Activated CD8-positive, alpha-beta T cell treated with anti-CD3 and anti-CD28 coated beads for 36 hours (primary cell): ENCODE measurements around the gene OXSR1. TPM values are rescaled to one million over a fixed set of nuclear protein-coding genes. Genes with fewer than 3 reads are reported as not detected.

Source experiments
- ATAC-seq: fragments of 200-7000 bp; cut with Tn5 transposase; one replicate; pipeline ENCODE4 v1.10.0; 2021; ENCODE audit warnings: mild to moderate bottlenecking, moderate library complexity
- CTCF ChIA-PET: fragments of 350-600 bp; sonication (Branson Sonifier 250); formaldehyde crosslinking; loops from one replicate; lab custom pipeline; 2021; ENCODE audit warnings: antibody characterized with exemption; lab: Charles Lee
- POLR2A ChIA-PET: fragments of 350-600 bp; sonication (Branson Sonifier 250); formaldehyde crosslinking; loops from one replicate; lab custom pipeline; 2021; ENCODE audit warnings: antibody characterized with exemption; lab: Charles Lee
- DNase-seq: peaks from one replicate; pipeline ENCODE4 v3.0.0-alpha.2; 2020
- H3K27ac Mint-ChIP-seq: one replicate; pipeline ENCODE4 v1.8.0; 2021; ENCODE audit warnings: mild to moderate bottlenecking, mixed read lengths
- H3K27me3 Mint-ChIP-seq: one replicate; pipeline ENCODE4 v1.8.0; 2021; ENCODE audit warnings: mixed read lengths
- H3K36me3 Mint-ChIP-seq: one replicate; pipeline ENCODE4 v1.8.0; 2021; ENCODE audit warnings: low read depth, mixed read lengths
- H3K4me1 Mint-ChIP-seq: one replicate; pipeline ENCODE4 v1.8.0; 2021; ENCODE audit warnings: low read depth, mixed read lengths
- H3K4me3 Mint-ChIP-seq: one replicate; pipeline ENCODE4 v1.8.0; 2021; ENCODE audit warnings: mild to moderate bottlenecking, moderate library complexity, mixed read lengths
- H3K9me3 Mint-ChIP-seq: one replicate; pipeline ENCODE4 v1.8.0; 2021; ENCODE audit warnings: mixed read lengths
- intact Hi-C: fragments of 100-400 bp; cut with micrococcal nuclease; formaldehyde crosslinking; loops from one replicate; pipeline ENCODE4 v1.10.0; 2022
- total RNA-seq, 2 experiments: library from RNA; stranded (reverse); gene quantifications; one replicate each; pipeline ENCODE4 v1.2.3, GENCODE V29; 2021
- TF ChIP-seq, protein P1 (sequence below): fragments of 200-600 bp; IDR thresholded peaks from one replicate; pipeline ENCODE4 v1.8.0; 2022; ENCODE audit warnings: antibody characterized with exemption, mild to moderate bottlenecking

The OXSR1 gene
- total RNA-seq, 2 experiments from 2014 or later: 56.5 to 57.9 TPM

DNA sequence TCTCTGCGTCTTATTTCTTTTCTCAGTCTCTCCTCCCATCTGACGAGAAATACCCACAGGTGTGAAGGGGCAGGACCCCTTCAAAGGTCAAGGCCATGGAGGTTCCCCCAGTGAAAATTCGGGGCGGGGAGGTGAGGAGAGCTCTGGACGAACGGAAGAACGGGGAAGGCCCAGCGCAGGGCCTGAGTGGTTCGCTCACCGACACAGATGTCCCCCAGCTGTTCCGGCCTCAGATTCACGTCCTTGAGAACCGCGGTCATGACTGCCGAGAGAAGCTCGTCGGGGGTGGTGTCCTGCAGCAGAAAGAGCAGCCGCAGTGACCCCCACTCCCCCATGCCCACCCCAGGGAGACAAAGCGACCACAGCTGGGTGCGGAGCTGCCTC, 29.0 kb upstream of the OXSR1 start:
- ATAC-seq (no peak), DNase-seq (peak; percentile 49)
- Mint-ChIP-seq H3K27ac (peak overlapping the region; percentile 98), H3K4me1 (peaks cover 58% of the 10 kb centered on the region), H3K27me3 (no peaks in the 10 kb centered on the region), H3K4me3 (peak overlapping the region; percentile 92), H3K36me3 (peaks cover 48% of the 10 kb centered on the region), H3K9me3 (no peaks in the 10 kb centered on the region)
- TF ChIP-seq, protein P1, sequence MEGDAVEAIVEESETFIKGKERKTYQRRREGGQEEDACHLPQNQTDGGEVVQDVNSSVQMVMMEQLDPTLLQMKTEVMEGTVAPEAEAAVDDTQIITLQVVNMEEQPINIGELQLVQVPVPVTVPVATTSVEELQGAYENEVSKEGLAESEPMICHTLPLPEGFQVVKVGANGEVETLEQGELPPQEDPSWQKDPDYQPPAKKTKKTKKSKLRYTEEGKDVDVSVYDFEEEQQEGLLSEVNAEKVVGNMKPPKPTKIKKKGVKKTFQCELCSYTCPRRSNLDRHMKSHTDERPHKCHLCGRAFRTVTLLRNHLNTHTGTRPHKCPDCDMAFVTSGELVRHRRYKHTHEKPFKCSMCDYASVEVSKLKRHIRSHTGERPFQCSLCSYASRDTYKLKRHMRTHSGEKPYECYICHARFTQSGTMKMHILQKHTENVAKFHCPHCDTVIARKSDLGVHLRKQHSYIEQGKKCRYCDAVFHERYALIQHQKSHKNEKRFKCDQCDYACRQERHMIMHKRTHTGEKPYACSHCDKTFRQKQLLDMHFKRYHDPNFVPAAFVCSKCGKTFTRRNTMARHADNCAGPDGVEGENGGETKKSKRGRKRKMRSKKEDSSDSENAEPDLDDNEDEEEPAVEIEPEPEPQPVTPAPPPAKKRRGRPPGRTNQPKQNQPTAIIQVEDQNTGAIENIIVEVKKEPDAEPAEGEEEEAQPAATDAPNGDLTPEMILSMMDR: no peak
- intact Hi-C loops: loop anchor here (2.0 to 10.0 kb wide), 2 partner anchors 28 to 208 kb away; partner anchors contain the start of genes OXSR1 and XYLB
- ChIA-PET POLR2A (interaction anchor here (0.8 to 5.0 kb wide), 6 partner anchors 9 to 319 kb away, joined by 3 to 67 read pairs (median 4); partner anchors contain the start of gene OXSR1), CTCF (interaction anchor here (0.5 to 5.1 kb wide), 8 partner anchors 20 to 211 kb away, joined by 3 to 31 read pairs (median 4); partner anchors contain the start of genes OXSR1 and XYLB)

DNA sequence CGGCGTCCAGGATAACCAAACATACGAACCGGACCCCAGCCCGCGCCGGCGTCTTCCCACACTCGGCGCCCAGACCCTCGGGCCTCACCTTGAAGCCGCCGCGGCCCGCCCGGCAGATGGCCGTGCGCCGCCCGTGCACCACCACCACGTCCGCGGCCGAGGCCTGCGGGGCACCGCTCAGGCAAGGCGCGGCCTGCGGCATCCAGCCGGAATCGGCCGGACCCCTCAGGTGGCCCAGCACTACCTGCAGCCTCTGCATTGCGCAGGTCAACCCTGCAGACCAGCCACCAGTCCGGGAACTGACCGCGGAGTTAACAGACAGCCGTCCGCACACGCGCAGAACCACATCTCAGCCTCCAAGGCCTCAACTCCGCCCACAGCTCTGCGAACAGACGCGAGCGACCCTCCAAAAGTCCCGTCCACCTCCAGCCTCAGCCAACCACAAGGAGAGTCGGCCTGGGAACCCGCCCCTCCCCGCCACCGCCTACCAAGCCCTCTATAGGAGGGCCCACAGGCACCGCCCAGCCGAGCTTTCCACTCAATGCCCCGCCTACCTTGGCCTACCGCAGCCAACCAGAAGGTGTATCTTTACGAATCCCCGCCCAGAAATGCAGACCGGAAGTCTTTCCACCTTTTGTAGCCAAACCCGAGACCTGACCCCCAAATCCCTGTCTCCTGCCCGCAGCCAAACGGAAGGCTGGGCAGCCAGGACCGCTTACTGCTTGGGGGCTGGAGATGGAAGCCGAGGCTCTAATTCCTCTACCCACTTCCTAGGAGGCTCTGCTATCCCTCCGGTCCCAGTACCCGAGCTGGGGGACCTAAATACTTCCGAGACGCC, 28.3 kb upstream of the OXSR1 start, which contains the start of gene ACAA1:
ACAA1 (minus strand) TSS at position 351 of the 838 bp plus-strand sequence; CDS start at position 259, 92 bp downstream.
- DNase-seq: peak; percentile 100
- H3K27me3 Mint-ChIP-seq: no peaks in the 10 kb centered on the region
- ChIA-PET CTCF (interaction anchor here (0.7 to 5.1 kb wide), 8 partner anchors 20 to 210 kb away, joined by 3 to 31 read pairs (median 4); partner anchors contain the start of genes OXSR1 and XYLB), POLR2A (interaction anchor here (0.7 to 5.0 kb wide), 9 partner anchors 8 to 319 kb away, joined by 3 to 67 read pairs (median 4); partner anchors contain the start of genes OXSR1 and XYLB)
- TF ChIP-seq, protein P1: no peak
- peaks cover 49% of the 10 kb centered on the region for H3K36me3 Mint-ChIP-seq
- peak within 1 kb of the TSS; percentile 98 for H3K27ac Mint-ChIP-seq
- peak; percentile 92 for ATAC-seq
- H3K9me3 Mint-ChIP-seq: no peaks in the 10 kb centered on the region
- peaks cover 59% of the 10 kb centered on the region for H3K4me1 Mint-ChIP-seq
- peak within 1 kb of the TSS; percentile 92 for H3K4me3 Mint-ChIP-seq
- intact Hi-C loops: loop anchor here (2.0 to 10.0 kb wide), 2 partner anchors 28 to 208 kb away; partner anchors contain the start of genes OXSR1 and XYLB

- Mint-ChIP-seq H3K27me3 (no peaks in the 10 kb centered on the region), H3K4me1 (peaks cover 56% of the 10 kb centered on the region), H3K9me3 (no peaks in the 10 kb centered on the region), H3K36me3 (peaks cover 50% of the 10 kb centered on the region), H3K4me3 (peak overlapping the region; percentile 92), H3K27ac (peak overlapping the region; percentile 98)
- intact Hi-C loops: loop anchor here (2.0 to 10.0 kb wide), 2 partner anchors 27 to 207 kb away; partner anchors contain the start of genes OXSR1 and XYLB
- POLR2A ChIA-PET: interaction anchor here (0.7 to 5.0 kb wide), 10 partner anchors 9 to 318 kb away, joined by 3 to 67 read pairs (median 4); partner anchors contain the start of genes OXSR1 and XYLB
- CTCF ChIA-PET: interaction anchor here (0.7 to 5.1 kb wide), 8 partner anchors 10 to 209 kb away, joined by 3 to 31 read pairs (median 4); partner anchors contain the start of genes OXSR1 and XYLB
- TF ChIP-seq, protein P1: no peak
- DNase-seq: peak; percentile 62
- peak; percentile 0 for ATAC-seq
Observed at GRCh38 chr3:38137615-38138348, 27.6 kb upstream of the OXSR1 start.

- H3K4me3 Mint-ChIP-seq: peak within 1 kb of the TSS; percentile 92
- ChIA-PET CTCF (interaction anchor here (1.4 to 5.1 kb wide), 4 partner anchors 9 to 209 kb away, joined by 3 to 31 read pairs (median 6); partner anchors contain the start of genes OXSR1 and XYLB), POLR2A (interaction anchor here (0.6 to 5.0 kb wide), 7 partner anchors 10 to 574 kb away, joined by 3 to 67 read pairs (median 4); partner anchors contain the start of genes OXSR1 and XYLB)
- H3K27me3 Mint-ChIP-seq: no peaks in the 10 kb centered on the region
- peaks cover 43% of the 10 kb centered on the region for H3K36me3 Mint-ChIP-seq
- intact Hi-C loops: loop anchor here (10.0 kb wide), 1 partner anchor 206 kb away; the partner anchor contains the start of gene XYLB
- H3K9me3 Mint-ChIP-seq: no peaks in the 10 kb centered on the region
- TF ChIP-seq, protein P1: no peak
- ATAC-seq (peak; percentile 58), DNase-seq (peak; percentile 97)
- peak within 1 kb of the TSS; percentile 98 for H3K27ac Mint-ChIP-seq
- peaks cover 49% of the 10 kb centered on the region for H3K4me1 Mint-ChIP-seq
Observed at GRCh38 chr3:38138349-38139190, 26.8 kb upstream of the OXSR1 start, which contains the start of gene MYD88. Gene MYD88 (plus strand): TSS chr3:38138661. CDS start chr3:38138701, 40 bp downstream.
